Measurements from ENCODE around the gene CDH5.

GRCh38 chr16:66376577-66377305, 10.2 kb downstream of the CDH5 start:
- TF ChIP-seq CTCF (IDR thresholded peaks at IDR 0.05) (no peak), POLR2A (IDR thresholded peaks at IDR 0.05) (no peak), POLR2AphosphoS5 (IDR thresholded peaks at IDR 0.05) (no peak)
